Measurements from ENCODE around the gene OGFR.

OGFR gene

GRCh38 chr20:62765021-62765420 lies 39.6 kb upstream of the OGFR start:
- H3K36me3 ChIP-seq (ENCODE audit: control insufficient read depth, low read length): no peaks in the 10 kb centered on the region
- H3K9me2 ChIP-seq (replicated peaks; ENCODE audit: control insufficient read depth, low read length): no peaks in the 10 kb centered on the region
- H3K9me3 ChIP-seq (ENCODE audit: control insufficient read depth, insufficient read depth, low read length): no peaks in the 10 kb centered on the region
- H3K27ac ChIP-seq (ENCODE audit: low read depth, low read length): no peak overlapping the region
- no peaks in the 10 kb centered on the region for H3F3A ChIP-seq (ENCODE audit: control insufficient read depth, insufficient read depth)
- no peaks in the 10 kb centered on the region for H3K79me2 ChIP-seq (ENCODE audit: control insufficient read depth, low read length)
- H3K27me3 ChIP-seq (ENCODE audit: control insufficient read depth, low read length): no peaks in the 10 kb centered on the region
- H3K4me3 ChIP-seq (ENCODE audit: low read length): no peak overlapping the region
- H3K4me1 ChIP-seq (ENCODE audit: control insufficient read depth, low read length): no peaks in the 10 kb centered on the region
- H3K4me2 ChIP-seq (ENCODE audit: low read length): no peak overlapping the region
- TF ChIP-seq CTCF (IDR thresholded peaks at IDR 0.05; ENCODE audit: low read depth, low read length, poor library complexity, severe bottlenecking): no peak
- no peak for TF ChIP-seq EZH2phosphoT487 (IDR thresholded peaks at IDR 0.05; ENCODE audit: borderline replicate concordance, low read length)
- no peaks in the 10 kb centered on the region for H4K20me1 ChIP-seq (ENCODE audit: control insufficient read depth, insufficient read depth, low read depth, low read length)

- H3K9me2 ChIP-seq (replicated peaks; ENCODE audit: control insufficient read depth, low read length): no peaks in the 10 kb centered on the region
- H4K20me1 ChIP-seq (ENCODE audit: control insufficient read depth, insufficient read depth, low read depth, low read length): no peaks in the 10 kb centered on the region
- H3K79me2 ChIP-seq (ENCODE audit: control insufficient read depth, low read length): no peaks in the 10 kb centered on the region
- H3K27me3 ChIP-seq (ENCODE audit: control insufficient read depth, low read length): no peaks in the 10 kb centered on the region
- no peak overlapping the region for H3K4me3 ChIP-seq (ENCODE audit: low read length)
- no peaks in the 10 kb centered on the region for H3K36me3 ChIP-seq (ENCODE audit: control insufficient read depth, low read length)
- no peaks in the 10 kb centered on the region for H3K4me1 ChIP-seq (ENCODE audit: control insufficient read depth, low read length)
- H3K27ac ChIP-seq (ENCODE audit: low read depth, low read length): no peak overlapping the region
- TF ChIP-seq EZH2phosphoT487 (IDR thresholded peaks at IDR 0.05; ENCODE audit: borderline replicate concordance, low read length) (no peak), CTCF (IDR thresholded peaks at IDR 0.05; ENCODE audit: low read depth, low read length, poor library complexity, severe bottlenecking) (no peak)
- no peak overlapping the region for H3K4me2 ChIP-seq (ENCODE audit: low read length)
- H3K9me3 ChIP-seq (ENCODE audit: control insufficient read depth, insufficient read depth, low read length): no peaks in the 10 kb centered on the region
- no peaks in the 10 kb centered on the region for H3F3A ChIP-seq (ENCODE audit: control insufficient read depth, insufficient read depth)
Observed at GRCh38 chr20:62765432-62766070, 39.1 kb upstream of the OGFR start.

- Histone ChIP-seq H3K4me2 (ENCODE audit: low read length) (no peak overlapping the region), H3K4me1 (ENCODE audit: control insufficient read depth, low read length) (no peaks in the 10 kb centered on the region), H3K27me3 (ENCODE audit: control insufficient read depth, low read length) (no peaks in the 10 kb centered on the region)
Observed at GRCh38 chr20:62766071-62766450, 38.6 kb upstream of the OGFR start.

More at GRCh38 chr20:62766071-62766450, 38.6 kb upstream of the OGFR start:
- H3F3A ChIP-seq (ENCODE audit: control insufficient read depth, insufficient read depth): no peaks in the 10 kb centered on the region
- no peaks in the 10 kb centered on the region for H3K9me3 ChIP-seq (ENCODE audit: control insufficient read depth, insufficient read depth, low read length)
- H3K4me3 ChIP-seq (ENCODE audit: low read length): no peak overlapping the region
- no peaks in the 10 kb centered on the region for H3K9me2 ChIP-seq (replicated peaks; ENCODE audit: control insufficient read depth, low read length)
- no peaks in the 10 kb centered on the region for H4K20me1 ChIP-seq (ENCODE audit: control insufficient read depth, insufficient read depth, low read depth, low read length)
- TF ChIP-seq CTCF (IDR thresholded peaks at IDR 0.05; ENCODE audit: low read depth, low read length, poor library complexity, severe bottlenecking): no peak
- TF ChIP-seq EZH2phosphoT487 (IDR thresholded peaks at IDR 0.05; ENCODE audit: borderline replicate concordance, low read length): no peak
- no peak overlapping the region for H3K27ac ChIP-seq (ENCODE audit: low read depth, low read length)
- H3K79me2 ChIP-seq (ENCODE audit: control insufficient read depth, low read length): no peaks in the 10 kb centered on the region
- H3K36me3 ChIP-seq (ENCODE audit: control insufficient read depth, low read length): no peaks in the 10 kb centered on the region

Data from DOHH2 (cell line).